Keratinocyte (primary cell): ENCODE results near the gene CREG2. TPM values are rescaled to one million over a fixed set of nuclear protein-coding genes. Genes with fewer than 3 reads are reported as not detected.
A peak's percentile ranks its signal among the peaks of the same experiment; 100 is the strongest.

Experiments used
- DNase-seq: peaks from one replicate; pipeline ENCODE4 v3.0.0-alpha.2; 2011; ENCODE audit warnings: low read depth, missing footprints, low spot score
- FAIRE-seq: peaks from 2 replicates; lab custom pipeline; 2011; peaks lifted over from hg19 to GRCh38; lab: Jason Lieb, UNC
- H2AFZ ChIP-seq: 2 replicates; pipeline ENCODE4 v1.6.0; 2012; ENCODE audit warnings: low read length, control low read depth, inconsistent platforms; ENCODE audit not compliant: control insufficient read depth
- H3K27ac ChIP-seq: 2 replicates; pipeline ENCODE4 v1.5.1; 2011; ENCODE audit warnings: low read length; ENCODE audit not compliant: control insufficient read depth, insufficient read depth
- H3K27me3 ChIP-seq: 3 replicates; pipeline ENCODE4 v1.6.0; 2011; ENCODE audit warnings: low read length; ENCODE audit not compliant: control insufficient read depth, insufficient read depth; ENCODE audit errors: extremely low read depth
- H3K36me3 ChIP-seq, 2 experiments: 2 replicates in 1 of 2; 3 replicates in 1 of 2; pipeline ENCODE4 v1.5.1; 2011; ENCODE audit warnings: low read length in 2 of 2, mild to moderate bottlenecking in 1 of 2; ENCODE audit not compliant: control insufficient read depth in 2 of 2, insufficient read depth in 2 of 2; ENCODE audit errors: extremely low read depth in 1 of 2
- H3K4me1 ChIP-seq: 3 replicates; pipeline ENCODE4 v1.5.1; 2011; ENCODE audit warnings: low read length; ENCODE audit not compliant: control insufficient read depth, insufficient read depth; ENCODE audit errors: extremely low read depth
- H3K4me2 ChIP-seq: 3 replicates; pipeline ENCODE4 v1.6.0; 2011; ENCODE audit warnings: low read depth, low read length; ENCODE audit not compliant: control insufficient read depth, insufficient read depth; ENCODE audit errors: extremely low read depth
- H3K4me3 ChIP-seq, 3 experiments: fragments of 200-600 bp in 1 of 3; sonication (generic) in 1 of 3; 2 replicates in 2 of 3; 3 replicates in 1 of 3; pipeline ENCODE4 v1.5.1; 2011 to 2016; ENCODE audit warnings: low read length in 3 of 3, mild to moderate bottlenecking in 3 of 3, control low read depth in 2 of 3, inconsistent platforms in 1 of 3, low read depth in 1 of 3, mixed read lengths in 1 of 3, mixed run types in 1 of 3, moderate library complexity in 1 of 3; ENCODE audit not compliant: control insufficient read depth in 2 of 3, insufficient read depth in 2 of 3; ENCODE audit errors: extremely low read depth in 1 of 3
- H3K79me2 ChIP-seq: 2 replicates; pipeline ENCODE4 v1.6.0; 2012; ENCODE audit warnings: low read length; ENCODE audit not compliant: control insufficient read depth, insufficient read depth
- H3K9ac ChIP-seq: 3 replicates; pipeline ENCODE4 v1.6.0; 2011; ENCODE audit warnings: low read length; ENCODE audit not compliant: control insufficient read depth, insufficient read depth; ENCODE audit errors: extremely low read depth
- H3K9me1 ChIP-seq: 3 replicates; pipeline ENCODE4 v1.6.0; 2011; ENCODE audit warnings: low read length; ENCODE audit not compliant: control insufficient read depth, insufficient read depth; ENCODE audit errors: extremely low read depth
- H3K9me3 ChIP-seq: 2 replicates; pipeline ENCODE4 v1.5.1; 2012; ENCODE audit warnings: low read depth, low read length; ENCODE audit not compliant: control insufficient read depth
- H4K20me1 ChIP-seq: 3 replicates; pipeline ENCODE4 v1.6.0; 2011; ENCODE audit warnings: low read length; ENCODE audit not compliant: control insufficient read depth, insufficient read depth; ENCODE audit errors: extremely low read depth
- CTCF ChIP-seq, 3 experiments: IDR thresholded peaks in 1 of 3; conservative IDR thresholded peaks in 1 of 3; optimal IDR thresholded peaks in 1 of 3; 2 replicates in 2 of 3; 3 replicates in 1 of 3; pipeline versions ENCODE3 to v1.5.1; 2011; ENCODE audit warnings: low read length in 3 of 3, mild to moderate bottlenecking in 3 of 3, moderate library complexity in 2 of 3, control low read depth in 1 of 3, inconsistent platforms in 1 of 3; ENCODE audit not compliant: insufficient read depth in 2 of 3; ENCODE audit errors: extremely low read depth in 1 of 3
- EZH2 ChIP-seq: IDR thresholded peaks from one replicate; pipeline ENCODE4 v1.6.1; 2012; ENCODE audit warnings: inconsistent platforms, mild to moderate bottlenecking, low read length, moderate library complexity
- dilution Hi-C: fragments of 300-500 bp; cut with MboI; formaldehyde crosslinking; loops from one replicate; pipeline ENCODE4 v1.7.0; 2020; ENCODE audit warnings: low sequenced_read_pairs; ENCODE audit not compliant: extremely low pct_ligation_motif_present
- polyA plus RNA-seq, 5 experiments: library from polyadenylated mRNA; depleted of rRNA in 3 of 5; stranded (reverse) in 3 of 5; stranded (forward) in 1 of 5; unstranded in 1 of 5; fragments of >200 nt; gene quantifications; 1 replicate in 1 of 5; 2 replicates in 3 of 5; 3 replicates in 1 of 5; pipeline versions ENCODE4 v1.2.1 to v1.2.3, GENCODE V29; 2011 to 2012; ENCODE audit warnings: missing spikeins in 2 of 5, low read depth in 1 of 5, low replicate concordance in 1 of 5

Gene CREG2
- polyA plus RNA-seq, 1 donor (not counting 4 experiments of a cell fraction or from before 2014, with no cell fraction given): 1.7 TPM

DNA sequence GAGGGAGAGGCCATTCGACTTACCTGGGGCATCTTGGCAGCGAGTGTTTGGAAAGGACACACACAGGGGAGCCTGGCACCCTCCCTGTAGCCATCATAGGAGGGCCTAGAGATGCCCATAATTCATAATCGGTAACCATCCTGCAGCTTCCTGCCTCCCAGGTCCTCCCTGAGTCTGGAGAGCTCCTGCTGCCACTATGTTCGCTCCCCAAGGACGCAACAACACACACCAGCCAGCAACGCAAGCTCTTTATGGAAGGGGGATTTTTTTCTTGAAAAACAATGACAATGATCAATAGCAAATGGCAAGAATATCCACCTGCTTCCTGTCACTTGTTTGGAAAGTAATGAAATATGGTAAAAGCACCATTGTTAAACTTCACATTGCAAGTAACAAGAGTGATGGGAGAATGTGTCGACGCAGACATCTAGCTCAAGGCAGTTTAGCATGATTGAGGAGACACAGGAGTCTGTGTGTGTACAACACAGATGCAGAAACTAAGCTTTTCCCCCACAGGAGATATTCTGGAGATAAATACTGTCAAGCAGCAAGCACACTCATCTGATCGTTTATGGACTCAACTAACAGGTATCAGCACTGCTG, 24.9 kb upstream of the CREG2 start:
- no peaks in the 10 kb centered on the region for H3K9me1 ChIP-seq
- no peak overlapping the region for H3K27ac ChIP-seq
- H3K27me3 ChIP-seq: no peaks in the 10 kb centered on the region
- FAIRE-seq (peak; percentile 9), DNase-seq (no peak)
- TF ChIP-seq EZH2: no peak
- TF ChIP-seq CTCF (optimal IDR thresholded peaks at IDR 0.05 in 1 of 3, IDR thresholded peaks at IDR 0.05 in 1 of 3, conservative IDR thresholded peaks at IDR 0.05 in 1 of 3; ENCODE audit: extremely low read depth in 1 of 3, insufficient read depth in 2 of 3, low read length in 3 of 3): no peak
- H4K20me1 ChIP-seq: no peaks in the 10 kb centered on the region
- peaks cover 6% of the 10 kb centered on the region for H3K4me1 ChIP-seq
- no peak overlapping the region for H3K4me2 ChIP-seq
- H3K4me3 ChIP-seq: no peak overlapping the region
- no peak overlapping the region for H3K9ac ChIP-seq
- H3K79me2 ChIP-seq: no peaks in the 10 kb centered on the region
- no peaks in the 10 kb centered on the region for H3K9me3 ChIP-seq
- dilution Hi-C loops: no loop called here
- no peak overlapping the region for H2AFZ ChIP-seq
- H3K36me3 ChIP-seq: no peaks in the 10 kb centered on the region

DNA sequence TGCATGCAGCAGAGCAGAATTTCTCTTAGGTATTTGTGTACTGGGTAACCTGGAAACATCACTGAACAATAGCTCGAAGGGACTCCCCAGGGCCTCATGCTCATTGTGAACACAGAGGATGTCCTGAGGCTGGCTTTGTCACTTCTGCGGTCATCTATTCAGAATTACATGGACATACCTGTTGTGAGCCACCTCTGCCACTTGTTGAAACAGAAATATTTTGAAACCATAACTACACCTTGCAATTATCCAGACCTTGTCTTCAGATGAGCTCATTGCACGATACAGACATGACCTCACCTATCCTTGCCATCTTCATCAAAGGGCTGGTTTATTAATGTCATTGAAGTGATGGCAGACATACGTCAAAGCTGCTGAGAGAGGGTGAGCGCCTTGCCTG, 23.4 kb upstream of the CREG2 start:
- FAIRE-seq (no peak), DNase-seq (no peak)
- H3K9me1 ChIP-seq: no peaks in the 10 kb centered on the region
- no peaks in the 10 kb centered on the region for H3K9me3 ChIP-seq
- no peaks in the 10 kb centered on the region for H3K27me3 ChIP-seq
- H3K4me2 ChIP-seq: no peak overlapping the region
- H3K36me3 ChIP-seq: no peaks in the 10 kb centered on the region
- dilution Hi-C loops: no loop called here
- no peak for TF ChIP-seq CTCF (optimal IDR thresholded peaks at IDR 0.05 in 1 of 3, IDR thresholded peaks at IDR 0.05 in 1 of 3, conservative IDR thresholded peaks at IDR 0.05 in 1 of 3; ENCODE audit: extremely low read depth in 1 of 3, insufficient read depth in 2 of 3, low read length in 3 of 3)
- TF ChIP-seq EZH2: no peak
- H2AFZ ChIP-seq: no peak overlapping the region
- H3K4me3 ChIP-seq: no peak overlapping the region
- no peaks in the 10 kb centered on the region for H4K20me1 ChIP-seq
- no peaks in the 10 kb centered on the region for H3K79me2 ChIP-seq
- no peak overlapping the region for H3K9ac ChIP-seq
- H3K27ac ChIP-seq: no peak overlapping the region
- H3K4me1 ChIP-seq: peaks cover 6% of the 10 kb centered on the region
